ENCODE results near the gene ADGRF4.

GRCh38 chr6:47736083-47736700 lies 37.8 kb downstream of the ADGRF4 start:
- TF ChIP-seq POLR2A (IDR thresholded peaks at IDR 0.05) (no peak), CTCF (IDR thresholded peaks at IDR 0.05) (no peak)
